ENCODE data around the gene IP6K3. TPM values are rescaled to one million over a fixed set of nuclear protein-coding genes. Genes with fewer than 3 reads are reported as not detected.
A peak's percentile ranks its signal among the peaks of the same experiment; 100 is the strongest.

IP6K3 gene
- total and polyA plus RNA-seq, 3 experiments from 2014 or later: not detected

GRCh38 chr6:33764036-33764435 is 17.3 kb upstream of the IP6K3 start:
- H3K4me1 ChIP-seq (ENCODE audit: insufficient read depth, low read length): no peaks in the 10 kb centered on the region
- no peak for DNase-seq
- H3K36me3 ChIP-seq (ENCODE audit: insufficient read depth, low read length): no peaks in the 10 kb centered on the region
- no peak overlapping the region for H3K4me3 ChIP-seq (ENCODE audit: low read length)
- no peaks in the 10 kb centered on the region for H3K36me3 Mint-ChIP-seq
- no peak overlapping the region for H3K27ac ChIP-seq (ENCODE audit: low read depth, low read length)
- H3K9me3 ChIP-seq (ENCODE audit: low read length): no peaks in the 10 kb centered on the region
- H3K27ac Mint-ChIP-seq: no peak overlapping the region
- H3K27me3 ChIP-seq (ENCODE audit: insufficient read depth, low read length, poor library complexity, severe bottlenecking): no peaks in the 10 kb centered on the region
- no peaks in the 10 kb centered on the region for H3K9me3 Mint-ChIP-seq
- ChIA-PET CTCF (interaction anchor here (1.3 to 2.4 kb wide), 3 partner anchors 8 to 391 kb away, joined by 3 to 13 read pairs (median 6); no protein-coding TSS in a partner anchor), POLR2A (no interaction called here)
- H3K27me3 Mint-ChIP-seq: peaks cover 7 to 18% of the 10 kb centered on the region in 2 donors
- peaks cover 0 to 12% (median 1%) of the 10 kb centered on the region in 3 donors for H3K4me1 Mint-ChIP-seq
- H3K4me3 Mint-ChIP-seq: no peak overlapping the region

- POLR2A ChIA-PET: no interaction called here
- H3K27ac Mint-ChIP-seq: peak overlapping the region in 1 of 8 donors; percentile 65
- no peak overlapping the region for H3K4me3 Mint-ChIP-seq
- Histone ChIP-seq H3K36me3 (ENCODE audit: insufficient read depth, low read length) (no peaks in the 10 kb centered on the region), H3K4me3 (ENCODE audit: low read length) (no peak overlapping the region), H3K9me3 (ENCODE audit: low read length) (no peaks in the 10 kb centered on the region), H3K27ac (ENCODE audit: low read depth, low read length) (no peak overlapping the region), H3K27me3 (ENCODE audit: insufficient read depth, low read length, poor library complexity, severe bottlenecking) (no peaks in the 10 kb centered on the region), H3K4me1 (ENCODE audit: insufficient read depth, low read length) (no peaks in the 10 kb centered on the region)
- H3K9me3 Mint-ChIP-seq: no peaks in the 10 kb centered on the region
- DNase-seq: no peak
- CTCF ChIA-PET: interaction anchor here (1.3 to 2.4 kb wide), 3 partner anchors 8 to 392 kb away, joined by 3 to 13 read pairs (median 6); no protein-coding TSS in a partner anchor
- H3K36me3 Mint-ChIP-seq: no peaks in the 10 kb centered on the region
- H3K27me3 Mint-ChIP-seq: peaks cover 7 to 16% of the 10 kb centered on the region in 2 donors
- H3K4me1 Mint-ChIP-seq: peaks cover 0 to 9% (median 1%) of the 10 kb centered on the region in 3 donors
Observed at GRCh38 chr6:33763483-33763882, 16.8 kb upstream of the IP6K3 start.

- no peak overlapping the region for H3K27ac Mint-ChIP-seq
- no peak overlapping the region for H3K4me3 Mint-ChIP-seq
- H3K9me3 ChIP-seq (ENCODE audit: low read length): no peaks in the 10 kb centered on the region
- peaks cover 0 to 7% (median 1%) of the 10 kb centered on the region in 3 donors for H3K4me1 Mint-ChIP-seq
- CTCF ChIA-PET: interaction anchor here (1.1 to 2.4 kb wide), 3 partner anchors 9 to 265 kb away, joined by 3 to 13 read pairs (median 6); no protein-coding TSS in a partner anchor
- DNase-seq: no peak
- no peak overlapping the region for H3K4me3 ChIP-seq (ENCODE audit: low read length)
- no peaks in the 10 kb centered on the region for H3K27me3 ChIP-seq (ENCODE audit: insufficient read depth, low read length, poor library complexity, severe bottlenecking)
- H3K27me3 Mint-ChIP-seq: peaks cover 5 to 14% of the 10 kb centered on the region in 2 donors
- no peaks in the 10 kb centered on the region for H3K36me3 ChIP-seq (ENCODE audit: insufficient read depth, low read length)
- H3K4me1 ChIP-seq (ENCODE audit: insufficient read depth, low read length): no peaks in the 10 kb centered on the region
- no peaks in the 10 kb centered on the region for H3K9me3 Mint-ChIP-seq
- H3K36me3 Mint-ChIP-seq: no peaks in the 10 kb centered on the region
- H3K27ac ChIP-seq (ENCODE audit: low read depth, low read length): no peak overlapping the region
- POLR2A ChIA-PET: no interaction called here
Observed at GRCh38 chr6:33762713-33763112, 16.0 kb upstream of the IP6K3 start.

- no peak overlapping the region for H3K27ac ChIP-seq (ENCODE audit: low read depth, low read length)
- no peak overlapping the region for H3K4me3 ChIP-seq (ENCODE audit: low read length)
- H3K9me3 ChIP-seq (ENCODE audit: low read length): no peaks in the 10 kb centered on the region
- no peaks in the 10 kb centered on the region for H3K9me3 Mint-ChIP-seq
- no peaks in the 10 kb centered on the region for H3K36me3 ChIP-seq (ENCODE audit: insufficient read depth, low read length)
- peak overlapping the region in 1 of 7 donors; percentile 7 for H3K4me3 Mint-ChIP-seq
- CTCF ChIA-PET: interaction anchor here (1.1 to 2.4 kb wide), 4 partner anchors 10 to 266 kb away, joined by 3 to 13 read pairs (median 4); no protein-coding TSS in a partner anchor
- DNase-seq: peak in 2 of 5 donors; percentile 18 to 21
- H3K36me3 Mint-ChIP-seq: no peaks in the 10 kb centered on the region
- no peaks in the 10 kb centered on the region for H3K27me3 ChIP-seq (ENCODE audit: insufficient read depth, low read length, poor library complexity, severe bottlenecking)
- H3K4me1 ChIP-seq (ENCODE audit: insufficient read depth, low read length): no peaks in the 10 kb centered on the region
- peaks cover 0 to 7% (median 1%) of the 10 kb centered on the region in 3 donors for H3K4me1 Mint-ChIP-seq
- H3K27me3 Mint-ChIP-seq: peaks cover 5 to 16% of the 10 kb centered on the region in 2 donors
- POLR2A ChIA-PET: no interaction called here
- H3K27ac Mint-ChIP-seq: no peak overlapping the region
Observed at GRCh38 chr6:33761922-33762629, 15.4 kb upstream of the IP6K3 start.

- H3K27ac ChIP-seq (ENCODE audit: low read depth, low read length): no peak overlapping the region
- peaks cover 0 to 7% (median 1%) of the 10 kb centered on the region in 3 donors for H3K4me1 Mint-ChIP-seq
Observed at GRCh38 chr6:33761581-33761921, 14.8 kb upstream of the IP6K3 start.

GRCh38 chr6:33759887-33760629 is 13.4 kb upstream of the IP6K3 start:
- Mint-ChIP-seq H3K4me1 (peaks cover 0 to 7% (median 1%) of the 10 kb centered on the region in 3 donors), H3K27me3 (peaks cover 5 to 9% of the 10 kb centered on the region in 2 donors), H3K36me3 (no peaks in the 10 kb centered on the region)

More at GRCh38 chr6:33761581-33761921, 14.8 kb upstream of the IP6K3 start:
- H3K4me3 Mint-ChIP-seq: no peak overlapping the region
- H3K9me3 ChIP-seq (ENCODE audit: low read length): no peaks in the 10 kb centered on the region
- DNase-seq: no peak
- CTCF ChIA-PET: interaction anchor here (1.1 to 2.4 kb wide), 4 partner anchors 10 to 266 kb away, joined by 3 to 13 read pairs (median 4); no protein-coding TSS in a partner anchor
- H3K27me3 Mint-ChIP-seq: peaks cover 5 to 13% of the 10 kb centered on the region in 2 donors
- H3K27me3 ChIP-seq (ENCODE audit: insufficient read depth, low read length, poor library complexity, severe bottlenecking): no peaks in the 10 kb centered on the region
- no peaks in the 10 kb centered on the region for H3K36me3 ChIP-seq (ENCODE audit: insufficient read depth, low read length)
- no peaks in the 10 kb centered on the region for H3K9me3 Mint-ChIP-seq
- H3K27ac Mint-ChIP-seq: peak overlapping the region in 1 of 8 donors; percentile 38
- no peaks in the 10 kb centered on the region for H3K36me3 Mint-ChIP-seq
- no peaks in the 10 kb centered on the region for H3K4me1 ChIP-seq (ENCODE audit: insufficient read depth, low read length)
- POLR2A ChIA-PET: no interaction called here
- H3K4me3 ChIP-seq (ENCODE audit: low read length): no peak overlapping the region

GRCh38 chr6:33758815-33759216 is 12.1 kb upstream of the IP6K3 start:
- H3K27me3 Mint-ChIP-seq: peaks cover 8 to 9% of the 10 kb centered on the region in 2 donors
- DNase-seq: no peak
- CTCF ChIA-PET: interaction anchor here (0.5 to 3.6 kb wide), 3 partner anchors 9 to 219 kb away, joined by 3 to 17 read pairs (median 5); no protein-coding TSS in a partner anchor
- H3K4me3 Mint-ChIP-seq: no peak overlapping the region
- Histone ChIP-seq H3K9me3 (ENCODE audit: low read length) (no peaks in the 10 kb centered on the region), H3K27me3 (ENCODE audit: insufficient read depth, low read length, poor library complexity, severe bottlenecking) (no peaks in the 10 kb centered on the region), H3K4me1 (ENCODE audit: insufficient read depth, low read length) (no peaks in the 10 kb centered on the region), H3K4me3 (ENCODE audit: low read length) (no peak overlapping the region), H3K27ac (ENCODE audit: low read depth, low read length) (no peak overlapping the region), H3K36me3 (ENCODE audit: insufficient read depth, low read length) (no peaks in the 10 kb centered on the region)
- peaks cover 0 to 7% (median 1%) of the 10 kb centered on the region in 3 donors for H3K4me1 Mint-ChIP-seq
- no peaks in the 10 kb centered on the region for H3K36me3 Mint-ChIP-seq
- no peaks in the 10 kb centered on the region for H3K9me3 Mint-ChIP-seq
- POLR2A ChIA-PET: no interaction called here
- H3K27ac Mint-ChIP-seq: no peak overlapping the region

More at GRCh38 chr6:33759887-33760629, 13.4 kb upstream of the IP6K3 start:
- H3K27me3 ChIP-seq (ENCODE audit: insufficient read depth, low read length, poor library complexity, severe bottlenecking): no peaks in the 10 kb centered on the region
- H3K4me1 ChIP-seq (ENCODE audit: insufficient read depth, low read length): no peaks in the 10 kb centered on the region
- no peak overlapping the region for H3K27ac ChIP-seq (ENCODE audit: low read depth, low read length)
- ChIA-PET CTCF (interaction anchor here (0.8 to 3.6 kb wide), 5 partner anchors 8 to 268 kb away, joined by 3 to 17 read pairs (median 4); partner anchors contain the start of genes IP6K3 and UQCC2), POLR2A (no interaction called here)
- H3K27ac Mint-ChIP-seq: peak overlapping the region in 1 of 8 donors; percentile 38
- no peaks in the 10 kb centered on the region for H3K9me3 Mint-ChIP-seq
- no peaks in the 10 kb centered on the region for H3K9me3 ChIP-seq (ENCODE audit: low read length)
- H3K4me3 ChIP-seq (ENCODE audit: low read length): no peak overlapping the region
- no peak overlapping the region for H3K4me3 Mint-ChIP-seq
- no peak for DNase-seq
- no peaks in the 10 kb centered on the region for H3K36me3 ChIP-seq (ENCODE audit: insufficient read depth, low read length)
